AG04450 (cell line): ENCODE measurements around the gene PDZRN3. TPM values are rescaled to one million over a fixed set of nuclear protein-coding genes. Genes with fewer than 3 reads are reported as not detected.
A peak's percentile ranks its signal among the peaks of the same experiment; 100 is the strongest.

Source experiments
- CTCF ChIA-PET: fragments of 300-600, 350-600 bp; formaldehyde crosslinking; extraction: SDS; loops from one replicate; lab custom pipeline; 2022; ENCODE audit warnings: antibody characterized with exemption, inconsistent platforms; lab: Charles Lee
- POLR2A ChIA-PET: fragments of 350-600 bp; formaldehyde crosslinking; extraction: SDS; loops from one replicate; lab custom pipeline; 2021; ENCODE audit warnings: antibody characterized with exemption, inconsistent platforms; lab: Yijun Ruan, JAX
- DNase-seq: peaks from one replicate; pipeline ENCODE4 v3.0.0-alpha.2; 2011; ENCODE audit warnings: low read depth, low spot score
- H3K27ac ChIP-seq: one replicate; pipeline ENCODE4 v1.5.1; 2012; ENCODE audit warnings: low read depth, low read length, control low read depth
- H3K27me3 ChIP-seq: one replicate; pipeline ENCODE4 v1.6.0; 2012; ENCODE audit warnings: low read length; ENCODE audit not compliant: control insufficient read depth, insufficient read depth
- H3K4me3 ChIP-seq: 2 replicates; pipeline ENCODE4 v1.5.1; 2011; ENCODE audit warnings: mild to moderate bottlenecking, low read depth, low read length, control low read depth
- H3K9me3 ChIP-seq: 2 replicates; pipeline ENCODE4 v1.5.1; 2012; ENCODE audit warnings: low read length; ENCODE audit not compliant: control insufficient read depth, insufficient read depth
- CTCF ChIP-seq: IDR thresholded peaks from 2 replicates; pipeline ENCODE4 v1.5.1; 2011; ENCODE audit warnings: low read depth, low read length, control low read depth, inconsistent platforms
- polyA plus RNA-seq: library from polyadenylated mRNA; depleted of rRNA; stranded (reverse); fragments of >200 nt; gene quantifications from 2 replicates; pipeline ENCODE4 v1.2.3, GENCODE V29; 2011

The PDZRN3 gene
- polyA plus RNA-seq, 1 experiment: 14.7 TPM

GRCh38 chr3:73521734-73522336 is 102.9 kb downstream of the PDZRN3 start:
- Histone ChIP-seq H3K27me3 (no peaks in the 10 kb centered on the region), H3K9me3 (no peaks in the 10 kb centered on the region), H3K4me3 (no peak overlapping the region), H3K27ac (peak overlapping the region; percentile 13)
- TF ChIP-seq CTCF: no peak
- ChIA-PET CTCF (interaction anchor here (1.7 kb wide), 1 partner anchor 13 kb away, joined by 7 read pairs; no protein-coding TSS in a partner anchor), POLR2A (no interaction called here)
- no peak for DNase-seq

DNA sequence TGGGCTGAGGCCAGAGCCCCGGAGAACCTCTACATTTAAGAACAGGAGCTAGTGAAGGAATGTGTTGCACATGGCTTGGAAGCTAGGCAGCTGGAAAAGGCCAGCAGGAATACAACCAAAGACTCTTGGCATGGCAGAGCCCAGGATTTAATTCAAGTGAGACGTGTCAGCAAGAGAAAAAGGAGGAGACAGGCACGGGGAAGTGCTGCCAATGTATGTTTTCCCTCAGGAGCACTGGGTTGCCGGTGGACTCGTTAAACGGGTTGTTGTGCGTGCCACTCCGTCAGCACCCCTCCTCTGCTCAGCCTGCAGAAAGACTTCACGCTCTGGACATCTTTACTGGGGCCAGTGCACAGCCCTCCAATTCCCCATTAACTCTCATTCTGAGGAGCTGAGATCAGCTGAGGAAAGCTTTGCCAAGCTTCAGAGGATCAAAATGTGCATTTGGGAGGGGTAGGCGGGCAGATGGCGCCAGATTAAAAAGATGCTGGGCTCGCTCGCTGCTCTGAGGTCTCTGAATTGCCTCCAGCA is 103.7 kb downstream of the PDZRN3 start:
- Histone ChIP-seq H3K27ac (peak overlapping the region; percentile 58), H3K4me3 (no peak overlapping the region), H3K9me3 (no peaks in the 10 kb centered on the region), H3K27me3 (no peaks in the 10 kb centered on the region)
- DNase-seq: no peak
- CTCF ChIA-PET: interaction anchor here (1.4 to 1.7 kb wide), 2 partner anchors 12 to 21 kb away, joined by 4 to 7 read pairs; no protein-coding TSS in a partner anchor
- POLR2A ChIA-PET: no interaction called here
- no peak for TF ChIP-seq CTCF

DNA sequence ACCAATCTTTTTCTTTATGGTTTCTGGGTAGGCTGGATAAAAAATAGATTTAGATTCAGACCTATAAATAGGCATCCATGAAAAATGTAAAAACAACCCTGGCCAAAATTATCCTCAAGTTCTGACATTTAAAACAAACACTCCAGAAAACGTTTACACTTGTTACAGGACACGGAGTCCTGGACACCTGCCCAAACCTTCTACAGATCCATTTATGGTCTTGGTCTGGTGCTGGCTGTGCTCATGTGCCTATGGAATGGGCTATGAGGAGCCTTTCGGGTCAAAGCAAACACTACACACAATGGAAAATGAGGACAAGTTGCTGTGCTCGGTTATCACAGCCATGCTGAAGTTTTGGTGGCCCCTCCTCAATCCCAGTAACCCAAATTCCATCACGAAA is 108.1 kb downstream of the PDZRN3 start:
- no peaks in the 10 kb centered on the region for H3K9me3 ChIP-seq
- DNase-seq: peak; percentile 90
- TF ChIP-seq CTCF: no peak
- CTCF ChIA-PET: interaction anchor here (0.8 to 1.4 kb wide), 2 partner anchors 8 to 9 kb away, joined by 3 to 8 read pairs; no protein-coding TSS in a partner anchor
- POLR2A ChIA-PET: no interaction called here
- H3K27me3 ChIP-seq: no peaks in the 10 kb centered on the region
- peak overlapping the region; percentile 71 for H3K27ac ChIP-seq
- no peak overlapping the region for H3K4me3 ChIP-seq

DNA sequence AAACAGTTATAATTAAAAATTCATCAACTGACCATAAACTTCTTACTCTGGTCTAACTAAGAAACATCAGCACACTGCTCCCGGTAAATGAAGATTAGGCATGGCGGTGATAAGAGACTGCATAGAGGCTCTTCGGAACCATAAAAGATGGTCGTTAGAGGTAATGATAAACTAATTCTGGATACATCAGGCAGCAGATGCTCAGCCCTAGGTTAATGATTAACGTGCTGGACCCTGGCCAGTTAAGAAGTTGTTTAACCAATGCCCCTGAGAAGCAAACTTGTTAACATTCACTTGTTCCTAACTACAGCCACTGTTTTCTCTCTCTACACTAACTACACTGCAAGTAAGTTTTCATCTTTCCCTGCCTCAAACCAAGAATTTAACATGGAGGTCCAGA is 111.5 kb downstream of the PDZRN3 start:
- DNase-seq: no peak
- CTCF ChIA-PET: interaction anchor here (1.2 to 1.8 kb wide), 3 partner anchors 10 to 336 kb away, joined by 3 to 6 read pairs (median 5); no protein-coding TSS in a partner anchor
- peak overlapping the region; percentile 85 for H3K27ac ChIP-seq
- no peaks in the 10 kb centered on the region for H3K27me3 ChIP-seq
- no peak for TF ChIP-seq CTCF
- H3K9me3 ChIP-seq: no peaks in the 10 kb centered on the region
- no peak overlapping the region for H3K4me3 ChIP-seq
- POLR2A ChIA-PET: no interaction called here
